ENCODE data around the gene SRBD1.

DNA sequence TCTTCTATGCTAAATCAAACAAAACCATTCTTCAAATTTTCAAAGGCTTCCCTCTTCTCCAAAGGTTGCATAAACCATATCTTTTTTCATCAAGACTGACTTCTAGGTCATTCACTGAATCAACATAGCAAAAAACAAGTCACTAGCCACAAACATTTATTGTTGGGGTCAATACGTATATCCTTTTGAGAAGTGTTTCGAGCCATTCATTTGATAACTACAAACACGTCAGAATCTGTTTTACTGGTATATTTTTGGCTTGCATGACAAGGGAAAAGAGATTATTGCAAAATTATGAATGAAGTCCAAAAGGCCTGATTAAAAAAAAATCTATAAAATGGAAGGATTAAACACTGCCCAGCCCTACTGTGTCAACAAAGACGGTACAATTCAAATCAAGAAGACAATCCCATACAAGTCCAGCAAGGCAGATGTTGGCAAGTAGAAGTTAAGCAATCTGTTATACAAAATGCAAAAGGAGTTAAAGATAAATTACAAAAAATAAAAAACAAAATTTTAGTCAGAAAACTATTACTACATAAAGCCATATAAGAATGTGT, 222.4 kb downstream of the SRBD1 start:
- TF ChIP-seq EZH2 (IDR thresholded peaks at IDR 0.05; ENCODE audit: insufficient read depth, poor library complexity, severe bottlenecking) (no peak), EZH2phosphoT487 (IDR thresholded peaks at IDR 0.05; ENCODE audit: insufficient read depth, low read depth) (no peak)
